UCSD-AML1 (cell line): ENCODE measurements around the gene SLC10A7.

Source experiments
- DNase-seq: peaks from one replicate; lab custom pipeline; 2025; ENCODE audit not compliant: unreplicated experiment; lab: John Stamatoyannopoulos, UW

SLC10A7 gene

GRCh38 chr4:146222313-146222712 lies 299.4 kb downstream of the SLC10A7 start:
- DNase-seq, result no peak

- DNase-seq, result no peak
These were observed 307.5 kb downstream of the SLC10A7 start, which contains the start of gene REELD1 for GRCh38 chr4:146214238-146214637. Gene REELD1, plus strand, starts transcription at chr4:146214538. Its CDS starts 2,415 bp downstream, at chr4:146216953.

DNA sequence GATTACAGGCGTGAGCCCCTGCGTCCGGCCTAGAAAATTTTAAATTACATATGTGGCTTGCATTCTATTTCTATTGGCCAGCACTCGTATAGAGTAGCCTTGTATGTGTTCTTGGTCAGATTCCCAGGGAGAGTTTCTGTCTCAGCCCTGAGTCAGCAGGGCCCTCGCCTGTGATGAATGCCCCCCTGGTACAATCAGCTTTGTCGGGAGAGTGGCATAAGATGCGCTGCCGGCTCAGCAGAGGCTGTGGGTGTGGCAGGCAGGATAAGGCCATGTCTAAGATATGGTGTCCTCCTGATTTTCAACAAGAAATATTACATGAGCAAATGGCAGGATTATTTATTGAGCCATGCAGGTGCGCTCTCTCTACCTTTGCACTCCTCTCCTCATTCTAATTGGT lies 309.0 kb downstream of the SLC10A7 start:
- no peak for DNase-seq

DNA sequence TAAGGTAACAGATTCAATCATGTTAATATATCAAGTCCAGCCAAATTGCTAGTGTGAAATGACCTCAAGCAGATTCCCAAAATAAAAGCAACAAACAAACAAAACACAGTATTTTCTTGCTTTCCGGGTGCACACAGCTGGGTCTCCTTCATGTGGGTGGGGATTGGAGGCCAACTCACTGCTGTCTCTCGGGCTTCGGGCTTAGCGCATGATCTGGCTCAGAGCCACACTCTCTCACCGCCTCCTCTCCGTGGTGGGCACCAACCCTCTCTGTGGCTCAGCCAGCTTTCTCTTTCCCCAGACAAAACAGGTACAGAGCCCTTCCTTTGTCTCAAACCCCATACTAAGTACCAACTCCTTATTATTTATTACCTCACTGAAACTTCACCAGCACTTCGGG lies 310.3 kb downstream of the SLC10A7 start:
- DNase-seq, result no peak

DNA sequence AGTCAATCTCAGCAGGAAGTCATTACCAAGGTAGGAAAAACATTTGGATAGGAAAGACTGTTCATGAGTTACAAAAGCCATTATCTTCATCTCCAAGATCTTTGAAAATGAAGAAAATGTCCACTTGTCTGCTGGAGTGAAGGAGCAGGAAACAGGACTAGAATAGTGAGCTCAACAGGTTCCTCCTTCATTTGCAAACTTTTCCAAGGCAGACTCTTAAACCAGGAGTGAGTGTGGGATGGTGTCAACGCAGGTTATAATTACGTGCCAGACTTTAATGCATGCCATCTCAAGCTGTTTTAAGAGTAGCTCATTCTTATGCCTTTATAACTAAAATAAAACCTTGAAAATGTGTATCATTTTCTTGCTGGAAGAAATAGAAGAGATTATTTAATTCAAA lies 310.9 kb downstream of the SLC10A7 start:
- no peak for DNase-seq

GRCh38 chr4:146207410-146207809 lies 314.3 kb downstream of the SLC10A7 start:
- DNase-seq, result no peak
